ENCODE data around the gene HEMK1. TPM values are rescaled to one million over a fixed set of nuclear protein-coding genes. Genes with fewer than 3 reads are reported as not detected.

HEMK1 gene
- total RNA-seq, 1 experiment from 2014 or later = 12.6 TPM

DNA sequence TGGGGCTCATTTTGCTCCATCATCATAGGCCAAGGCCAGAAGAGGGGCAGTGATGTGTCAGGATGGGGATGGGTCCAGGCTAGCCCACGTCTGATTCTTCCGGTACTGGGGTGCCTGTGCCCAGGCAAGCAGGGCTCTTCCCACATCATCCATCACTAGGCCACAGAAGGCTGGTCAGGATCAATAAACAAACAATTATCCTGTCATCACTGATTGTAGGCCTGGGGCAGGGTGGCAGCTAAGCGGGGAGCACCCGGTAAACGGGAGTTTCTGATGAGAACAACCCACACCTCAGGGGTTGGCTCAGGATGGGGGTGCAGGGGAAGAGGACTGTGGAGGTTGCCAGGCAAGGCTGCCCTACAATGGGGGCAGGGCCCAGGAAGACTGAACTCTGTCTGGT lies 47.8 kb upstream of the HEMK1 start:
- H3K36me3 ChIP-seq (ENCODE audit: control insufficient read depth, insufficient read depth, low read length) = no peaks in the 10 kb centered on the region
- no peaks in the 10 kb centered on the region for H3K9me3 ChIP-seq
- 0 out of 2 replicates have a peak, but pooled peaks cover 3% of the 10 kb centered on the region for H3K4me1 ChIP-seq
- DNase-seq = no peak
- no peak overlapping the region for H3K4me3 Mint-ChIP-seq (ENCODE audit: unreplicated experiment)
- H3K27ac Mint-ChIP-seq (ENCODE audit: unreplicated experiment) = no peak overlapping the region
- no peaks in the 10 kb centered on the region for H3K36me3 Mint-ChIP-seq (ENCODE audit: insufficient read depth, unreplicated experiment)
- POLR2A ChIA-PET = no interaction called here
- H3K4me3 ChIP-seq (ENCODE audit: low read depth, low read length) = no peak overlapping the region
- intact Hi-C loops (cut with micrococcal nuclease; ENCODE audit: unreplicated experiment) = no loop called here
- TF ChIP-seq, protein P1, sequence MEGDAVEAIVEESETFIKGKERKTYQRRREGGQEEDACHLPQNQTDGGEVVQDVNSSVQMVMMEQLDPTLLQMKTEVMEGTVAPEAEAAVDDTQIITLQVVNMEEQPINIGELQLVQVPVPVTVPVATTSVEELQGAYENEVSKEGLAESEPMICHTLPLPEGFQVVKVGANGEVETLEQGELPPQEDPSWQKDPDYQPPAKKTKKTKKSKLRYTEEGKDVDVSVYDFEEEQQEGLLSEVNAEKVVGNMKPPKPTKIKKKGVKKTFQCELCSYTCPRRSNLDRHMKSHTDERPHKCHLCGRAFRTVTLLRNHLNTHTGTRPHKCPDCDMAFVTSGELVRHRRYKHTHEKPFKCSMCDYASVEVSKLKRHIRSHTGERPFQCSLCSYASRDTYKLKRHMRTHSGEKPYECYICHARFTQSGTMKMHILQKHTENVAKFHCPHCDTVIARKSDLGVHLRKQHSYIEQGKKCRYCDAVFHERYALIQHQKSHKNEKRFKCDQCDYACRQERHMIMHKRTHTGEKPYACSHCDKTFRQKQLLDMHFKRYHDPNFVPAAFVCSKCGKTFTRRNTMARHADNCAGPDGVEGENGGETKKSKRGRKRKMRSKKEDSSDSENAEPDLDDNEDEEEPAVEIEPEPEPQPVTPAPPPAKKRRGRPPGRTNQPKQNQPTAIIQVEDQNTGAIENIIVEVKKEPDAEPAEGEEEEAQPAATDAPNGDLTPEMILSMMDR (IDR thresholded peaks at IDR 0.05; ENCODE audit: insufficient read depth in 1 of 2, low read depth in 1 of 2, low read length in 1 of 2, severe bottlenecking in 1 of 2, unreplicated experiment in 1 of 2) = no peak
- H3K27me3 Mint-ChIP-seq (ENCODE audit: insufficient read depth, unreplicated experiment) = peaks cover 4% of the 10 kb centered on the region
- H3K9me3 Mint-ChIP-seq (ENCODE audit: unreplicated experiment) = no peaks in the 10 kb centered on the region
- no peaks in the 10 kb centered on the region; the same call in none of the 2 replicates for H3K27me3 ChIP-seq (replicated peaks; ENCODE audit: control insufficient read depth, insufficient read depth, low read length)
- no TSS peak for BruUV-seq (replicated peaks)
- CTCF ChIA-PET = interaction anchor here (0.7 to 1.4 kb wide), 2 partner anchors 21 to 785 kb away, joined by 3 to 5 read pairs; no protein-coding TSS in a partner anchor
- H3K4me1 Mint-ChIP-seq (ENCODE audit: low read depth, unreplicated experiment) = no peaks in the 10 kb centered on the region

DNA sequence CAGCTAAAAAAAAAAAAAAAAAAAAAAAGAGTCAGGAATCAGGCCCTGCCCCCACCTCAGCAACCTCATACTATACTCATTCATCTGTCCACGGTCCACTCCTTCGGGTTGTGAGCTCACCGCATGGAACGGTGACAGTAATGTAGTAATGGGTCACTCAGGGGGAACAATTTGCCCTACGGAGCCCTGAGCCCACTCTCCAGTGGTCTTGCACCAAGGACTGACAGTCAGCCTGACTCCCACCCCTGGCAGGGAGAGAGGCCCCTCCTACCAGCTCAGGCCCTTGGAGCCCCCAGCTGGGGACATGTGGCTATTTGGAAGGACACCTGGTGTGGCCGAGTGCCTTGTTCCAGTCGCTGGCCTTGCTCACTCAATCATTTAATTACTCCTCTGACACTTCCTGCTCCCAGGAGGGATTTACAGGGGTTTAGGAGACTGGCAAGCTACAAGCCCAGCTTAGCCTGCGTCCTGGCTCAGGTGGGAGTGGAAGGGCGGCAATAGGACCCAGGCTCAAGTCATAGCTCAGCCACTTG lies 46.0 kb upstream of the HEMK1 start:
- CTCF ChIA-PET = interaction anchor here (0.6 to 1.3 kb wide), 2 partner anchors 19 to 668 kb away, joined by 4 to 6 read pairs; no protein-coding TSS in a partner anchor
- H3K4me3 ChIP-seq (ENCODE audit: low read depth, low read length) = no peak overlapping the region
- Mint-ChIP-seq H3K27ac (ENCODE audit: unreplicated experiment) (no peak overlapping the region), H3K36me3 (ENCODE audit: insufficient read depth, unreplicated experiment) (no peaks in the 10 kb centered on the region), H3K27me3 (ENCODE audit: insufficient read depth, unreplicated experiment) (peaks cover 4% of the 10 kb centered on the region), H3K4me3 (ENCODE audit: unreplicated experiment) (no peak overlapping the region), H3K4me1 (ENCODE audit: low read depth, unreplicated experiment) (no peaks in the 10 kb centered on the region), H3K9me3 (ENCODE audit: unreplicated experiment) (no peaks in the 10 kb centered on the region)
- no peaks in the 10 kb centered on the region for H3K9me3 ChIP-seq
- BruUV-seq (replicated peaks) = no TSS peak
- H3K36me3 ChIP-seq (ENCODE audit: control insufficient read depth, insufficient read depth, low read length) = no peaks in the 10 kb centered on the region
- H3K27me3 ChIP-seq (replicated peaks; ENCODE audit: control insufficient read depth, insufficient read depth, low read length) = no peaks in the 10 kb centered on the region; the same call in none of the 2 replicates
- POLR2A ChIA-PET = no interaction called here
- TF ChIP-seq, protein P1 (IDR thresholded peaks at IDR 0.05; ENCODE audit: insufficient read depth in 1 of 2, low read depth in 1 of 2, low read length in 1 of 2, severe bottlenecking in 1 of 2, unreplicated experiment in 1 of 2) = no peak
- intact Hi-C loops (cut with micrococcal nuclease; ENCODE audit: unreplicated experiment) = no loop called here
- H3K4me1 ChIP-seq = 0 out of 2 replicates have a peak, but pooled peaks cover 3% of the 10 kb centered on the region
- DNase-seq = no peak

DNA sequence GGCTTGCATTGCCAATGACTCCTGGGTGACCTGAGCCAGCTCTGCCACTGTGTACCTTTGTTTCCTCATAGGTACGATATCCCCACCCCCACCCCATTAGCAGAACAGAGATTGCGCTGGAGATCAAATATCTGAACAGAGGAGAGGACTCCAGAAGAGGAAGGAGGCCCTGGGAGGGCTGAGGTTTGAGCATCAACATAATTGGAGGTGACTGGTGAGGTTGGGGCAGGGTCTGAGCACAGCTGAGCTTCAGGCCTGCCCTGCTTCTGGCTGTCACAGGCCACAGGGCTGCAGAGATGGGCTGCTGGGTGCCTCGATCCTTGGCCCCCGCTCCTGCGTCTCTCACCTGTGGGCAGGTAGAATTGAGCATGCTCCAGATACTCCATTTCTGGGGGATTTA lies 44.6 kb upstream of the HEMK1 start:
- H3K4me3 ChIP-seq (ENCODE audit: low read depth, low read length) = no peak overlapping the region
- peaks cover 13% of the 10 kb centered on the region for H3K27me3 Mint-ChIP-seq (ENCODE audit: insufficient read depth, unreplicated experiment)
- POLR2A ChIA-PET = no interaction called here
- H3K4me1 Mint-ChIP-seq (ENCODE audit: low read depth, unreplicated experiment) = no peaks in the 10 kb centered on the region
- no peak overlapping the region for H3K27ac Mint-ChIP-seq (ENCODE audit: unreplicated experiment)
- intact Hi-C loops (cut with micrococcal nuclease; ENCODE audit: unreplicated experiment) = no loop called here
- H3K36me3 Mint-ChIP-seq (ENCODE audit: insufficient read depth, unreplicated experiment) = no peaks in the 10 kb centered on the region
- H3K4me1 ChIP-seq = peaks cover under 1% of the 10 kb centered on the region; the same call in 1 of the 2 replicates
- no peak for DNase-seq
- CTCF ChIA-PET = no interaction called here
- no TSS peak for BruUV-seq (replicated peaks)
- TF ChIP-seq, protein P1 (IDR thresholded peaks at IDR 0.05; ENCODE audit: insufficient read depth in 1 of 2, low read depth in 1 of 2, low read length in 1 of 2, severe bottlenecking in 1 of 2, unreplicated experiment in 1 of 2) = no peak
- H3K27me3 ChIP-seq (replicated peaks; ENCODE audit: control insufficient read depth, insufficient read depth, low read length) = no peaks in the 10 kb centered on the region; the same call in 1 of the 2 replicates
- H3K9me3 Mint-ChIP-seq (ENCODE audit: unreplicated experiment) = no peaks in the 10 kb centered on the region
- no peaks in the 10 kb centered on the region for H3K9me3 ChIP-seq
- no peaks in the 10 kb centered on the region for H3K36me3 ChIP-seq (ENCODE audit: control insufficient read depth, insufficient read depth, low read length)
- H3K4me3 Mint-ChIP-seq (ENCODE audit: unreplicated experiment) = no peak overlapping the region
